CD4-positive, alpha-beta T cell treated with Interferon alpha-2 for 1 hour (primary cell): ENCODE measurements around the gene GIMAP8.
"Not testable (repeated sequence)": the region's sequence is repeated elsewhere in the genome, so short reads cannot be mapped to it uniquely, and the experiment has no call there.

Source experiments
- DNase-seq, 2 donors: peaks; one replicate each; pipeline ENCODE4 v3.0.0-alpha.2; 2020 to 2022

GIMAP8 gene

DNA sequence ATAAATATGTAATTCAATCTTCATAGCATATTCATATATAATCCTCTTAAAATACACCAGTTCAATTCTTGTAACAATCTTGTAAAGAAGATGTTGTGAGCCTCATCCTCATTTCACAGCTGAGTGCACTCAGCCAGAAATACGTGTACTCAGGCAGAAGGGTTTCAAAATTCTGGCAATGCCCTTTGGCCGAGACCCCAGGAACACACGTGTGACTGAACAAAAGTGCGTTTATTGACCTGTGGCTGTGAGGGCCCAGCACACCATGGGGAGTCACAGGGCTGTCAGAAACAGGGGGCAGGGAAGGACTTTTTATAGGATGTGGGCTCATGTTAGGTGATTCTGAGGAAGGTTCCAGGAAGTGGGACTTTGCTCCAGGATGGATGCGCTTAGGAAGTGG is 21.5 kb downstream of the GIMAP8 start:
- DNase-seq, result no peak

DNA sequence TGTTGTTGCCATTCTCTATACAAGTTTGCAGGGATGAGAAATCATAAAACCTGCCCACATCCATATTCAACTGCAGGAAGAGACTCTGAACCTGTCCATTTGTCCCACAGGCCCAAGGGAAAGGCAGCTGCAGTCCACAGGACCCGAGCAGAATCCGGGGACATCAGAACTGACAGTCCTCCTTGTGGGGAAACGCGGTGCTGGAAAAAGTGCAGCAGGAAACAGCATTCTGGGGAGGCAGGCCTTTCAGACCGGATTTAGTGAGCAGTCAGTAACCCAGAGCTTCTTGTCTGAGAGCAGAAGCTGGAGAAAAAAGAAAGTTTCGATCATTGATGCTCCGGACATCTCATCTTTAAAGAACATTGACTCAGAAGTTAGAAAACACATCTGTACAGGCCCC is 23.5 kb downstream of the GIMAP8 start:
- no peak for DNase-seq

- DNase-seq, result peak in 1 of 2 donors; percentile 33
These were observed 25.9 kb downstream of the GIMAP8 start for GRCh38 chr7:150476285-150476684.

DNA sequence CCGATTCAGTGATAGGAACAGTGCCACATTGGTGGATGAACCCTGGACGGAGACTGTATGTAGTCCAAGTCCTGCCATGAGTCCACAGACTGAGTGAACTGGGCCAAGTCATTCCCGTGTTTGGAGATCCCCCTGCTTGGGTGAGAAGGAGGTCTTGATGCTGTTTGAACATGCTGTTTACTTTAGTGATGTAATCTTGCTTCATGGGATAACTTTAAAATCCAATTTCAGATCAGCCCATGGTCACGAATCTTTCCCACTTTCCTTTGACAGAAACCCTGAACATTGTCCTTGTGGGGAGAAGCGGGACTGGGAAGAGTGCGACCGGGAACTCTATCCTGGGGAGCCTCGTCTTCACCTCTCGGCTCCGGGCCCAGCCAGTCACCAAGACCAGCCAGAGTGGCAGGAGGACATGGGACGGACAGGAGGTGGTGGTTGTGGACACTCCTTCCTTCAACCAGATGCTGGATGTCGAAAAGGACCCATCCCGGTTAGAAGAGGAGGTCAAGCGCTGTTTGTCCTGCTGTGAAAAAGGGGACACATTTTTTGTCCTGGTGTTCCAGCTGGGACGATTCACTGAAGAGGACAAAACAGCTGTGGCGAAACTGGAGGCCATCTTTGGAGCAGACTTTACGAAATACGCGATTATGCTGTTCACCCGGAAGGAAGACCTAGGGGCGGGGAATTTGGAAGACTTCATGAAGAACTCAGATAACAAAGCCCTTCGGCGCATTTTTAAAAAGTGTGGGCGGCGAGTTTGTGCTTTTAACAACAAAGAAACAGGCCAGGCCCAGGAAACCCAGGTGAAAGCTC is 26.6 kb downstream of the GIMAP8 start:
- DNase-seq, result peak in 1 of 2 donors; percentile 65

GRCh38 chr7:150479023-150479716 is 28.7 kb downstream of the GIMAP8 start:
- peak; percentile 78 to 86 for DNase-seq

DNA sequence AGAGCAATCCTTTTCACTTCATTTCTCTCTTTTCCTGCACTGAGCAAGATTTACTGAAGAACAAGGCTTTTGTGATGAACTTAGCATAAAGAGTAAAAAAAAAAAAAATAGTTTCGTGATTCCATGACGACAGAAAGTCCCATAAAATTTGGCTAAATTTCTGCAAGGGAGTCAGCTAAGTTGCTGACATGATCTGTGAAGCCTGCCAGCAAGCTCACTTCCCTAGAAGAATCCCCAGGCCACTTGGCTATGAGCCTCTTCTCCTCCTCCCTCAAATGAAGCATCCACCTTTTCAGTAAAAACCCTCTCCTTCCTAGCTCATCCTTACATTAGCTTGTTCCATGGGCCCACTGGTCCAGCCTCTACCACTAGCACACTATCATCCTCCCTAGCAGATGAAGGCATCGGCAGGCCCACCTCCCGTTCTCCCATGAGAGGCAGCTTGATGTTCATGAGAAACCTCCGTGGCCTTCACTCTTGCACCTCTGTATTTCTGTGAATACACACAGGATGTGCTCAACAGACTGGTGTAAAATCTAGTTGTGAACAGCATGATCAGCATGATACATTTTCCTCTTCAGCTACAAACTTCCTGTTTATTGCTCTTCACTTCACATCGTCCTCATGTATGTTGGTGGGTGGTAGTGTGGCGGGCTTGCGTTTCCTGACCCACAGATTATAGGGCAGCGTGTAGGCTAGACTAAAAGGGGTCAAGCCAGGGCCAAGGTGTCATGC is 30.9 kb downstream of the GIMAP8 start:
- peak; percentile 64 to 84 for DNase-seq

GRCh38 chr7:150481922-150482321 is 31.5 kb downstream of the GIMAP8 start:
- DNase-seq, result no peak

- peak in 1 of 2 donors; percentile 38 for DNase-seq
These were observed 33.1 kb downstream of the GIMAP8 start for GRCh38 chr7:150483514-150483913.

GRCh38 chr7:150484071-150484470 is 33.6 kb downstream of the GIMAP8 start:
- peak; percentile 65 to 89 for DNase-seq

DNA sequence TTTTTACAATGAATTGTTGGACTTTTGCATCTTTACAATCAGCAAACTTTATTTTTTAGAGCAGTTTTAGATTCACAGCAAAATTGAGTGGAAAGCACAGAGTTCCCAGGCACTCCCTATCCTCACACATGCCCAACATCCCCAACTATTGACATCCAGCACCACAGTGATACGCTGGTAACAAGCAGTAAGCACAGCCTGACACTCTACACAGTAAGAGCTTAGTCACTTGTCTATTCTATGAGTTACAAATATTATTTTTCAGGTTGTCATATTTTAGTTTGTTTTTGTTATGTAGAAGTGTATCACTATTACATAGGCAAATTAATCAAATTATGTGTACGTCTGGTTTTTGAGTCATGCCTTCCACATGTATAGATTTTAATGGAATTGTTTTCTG is 37.2 kb downstream of the GIMAP8 start:
- DNase-seq, result no peak

DNA sequence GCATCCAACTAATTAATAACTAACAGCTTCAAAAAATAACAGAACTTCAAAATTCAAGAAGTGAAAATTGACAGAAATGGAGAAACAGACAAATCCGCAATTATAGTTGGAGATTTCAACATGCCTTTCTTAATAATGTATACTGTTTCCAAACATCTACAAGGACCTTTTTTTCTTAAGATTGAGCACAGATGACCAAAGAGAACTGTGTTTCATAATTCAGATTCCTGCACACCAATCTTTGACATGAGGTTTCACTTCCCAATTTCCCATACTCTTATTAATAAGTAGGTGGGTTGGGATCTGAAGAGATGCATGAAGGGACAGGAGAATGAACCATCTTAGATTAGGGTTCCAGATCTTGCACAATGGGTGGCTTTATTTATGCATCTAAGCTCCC is 39.4 kb downstream of the GIMAP8 start:
- DNase-seq, result no peak

- DNase-seq, result not testable (repeated sequence)
These were observed 43.0 kb downstream of the GIMAP8 start for GRCh38 chr7:150493442-150493841.

DNA sequence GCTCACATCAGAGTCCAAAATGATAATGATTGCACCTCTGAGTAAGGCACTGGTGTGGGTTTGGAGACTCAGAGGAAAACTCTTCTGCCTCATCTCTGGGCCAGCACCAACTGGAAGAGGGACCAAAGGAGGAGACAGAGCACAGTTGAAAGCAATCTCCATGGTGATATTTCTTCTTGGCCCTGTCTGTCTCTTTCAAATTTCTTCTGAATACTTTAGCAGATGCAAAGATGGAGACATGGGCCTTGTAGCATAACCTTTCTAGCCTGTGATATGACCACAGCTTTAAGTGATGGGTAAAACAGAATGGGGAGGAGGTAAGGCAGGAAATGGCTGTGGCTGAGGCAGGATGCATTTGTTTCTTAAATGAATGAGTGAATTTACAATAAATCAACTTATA is 52.1 kb downstream of the GIMAP8 start:
- DNase-seq, result peak; percentile 74 to 86

DNA sequence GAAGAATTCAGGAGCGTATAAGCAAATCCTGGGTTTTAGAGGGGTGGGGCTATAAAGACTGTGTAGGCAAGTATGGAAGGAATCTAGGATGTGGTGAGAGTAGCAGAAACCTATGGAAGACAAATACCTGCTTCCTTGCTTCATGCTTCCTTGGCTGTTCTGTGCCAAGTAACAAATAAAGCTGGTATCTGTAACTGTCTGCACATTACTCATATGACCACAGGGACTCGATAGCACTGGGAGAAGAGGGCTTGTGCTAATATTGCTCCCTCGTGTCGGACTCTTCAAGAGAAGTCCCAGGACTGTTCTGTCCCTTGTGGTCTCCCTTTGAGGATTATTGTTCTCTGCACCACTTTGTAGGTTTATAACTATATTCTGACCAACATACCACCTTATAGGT is 52.7 kb downstream of the GIMAP8 start:
- DNase-seq, result no peak

DNA sequence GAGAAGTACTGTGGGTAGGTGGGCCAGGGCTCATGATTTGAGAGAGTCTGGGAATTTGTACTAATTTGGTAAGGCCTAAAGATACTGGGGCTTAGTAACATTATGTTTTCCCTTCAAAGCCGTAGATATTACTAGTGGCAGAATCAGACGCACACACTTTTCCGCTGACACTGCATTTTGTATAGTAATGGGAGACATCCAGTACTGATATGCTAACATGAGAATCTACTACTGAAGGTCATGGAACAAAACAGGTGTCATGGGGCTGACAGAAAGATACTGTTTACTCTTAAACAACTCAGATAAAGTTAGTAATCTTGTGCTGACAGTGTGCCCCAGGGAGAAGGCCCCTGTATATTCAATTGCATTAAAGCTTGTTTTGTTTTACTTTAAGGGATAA is 53.2 kb downstream of the GIMAP8 start:
- DNase-seq, result peak in 1 of 2 donors; percentile 49

DNA sequence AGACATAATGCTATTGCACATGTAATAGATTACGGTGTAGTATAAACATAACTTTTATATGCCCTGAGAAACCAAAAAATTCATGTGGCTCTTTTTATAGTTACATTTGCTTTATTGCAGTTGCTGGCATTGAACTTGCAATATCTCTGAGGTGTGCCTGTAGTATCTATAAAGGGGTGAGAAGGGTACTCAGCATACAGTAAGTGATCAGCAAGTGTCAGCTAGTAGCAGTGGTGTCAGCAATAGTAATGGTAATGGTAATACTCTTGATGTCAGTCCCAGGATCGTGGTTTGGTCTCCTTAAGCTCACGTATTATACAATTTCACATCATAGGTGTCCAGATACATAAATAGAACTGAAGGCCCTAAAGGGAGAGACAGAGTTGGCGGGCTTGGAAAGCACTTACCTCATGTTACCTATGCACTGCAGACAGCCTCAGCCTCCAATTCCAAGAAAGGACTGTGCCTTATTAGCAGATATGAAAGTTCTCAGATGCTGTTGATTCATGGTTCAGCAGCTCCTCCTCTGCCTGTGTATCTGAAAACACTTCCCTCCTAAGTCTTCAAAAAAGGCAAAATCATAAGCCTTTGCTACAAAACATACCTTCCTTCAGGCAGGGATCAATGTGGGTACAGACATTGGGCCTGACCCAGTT is 57.6 kb downstream of the GIMAP8 start:
- DNase-seq, result peak; percentile 55 to 70

GRCh38 chr7:150511048-150511447 is 60.6 kb downstream of the GIMAP8 start:
- peak in 1 of 2 donors; percentile 39 for DNase-seq

- no peak for DNase-seq
These were observed 63.3 kb downstream of the GIMAP8 start for GRCh38 chr7:150513758-150514157.

GRCh38 chr7:150514748-150515222 is 64.4 kb downstream of the GIMAP8 start, which contains the start of gene GIMAP7:
Gene GIMAP7 (plus strand): TSS chr7:150514872. CDS start chr7:150519975, 5,103 bp downstream.
- DNase-seq, result peak; percentile 66 to 84

- peak in 1 of 2 donors; percentile 57 for DNase-seq
These were observed 65.1 kb downstream of the GIMAP8 start for GRCh38 chr7:150515248-150516147.

- peak in 1 of 2 donors; percentile 54 for DNase-seq
These were observed 66.7 kb downstream of the GIMAP8 start for GRCh38 chr7:150516956-150517745.
